Measurements from ENCODE around the gene FKBP14. TPM values are rescaled to one million over a fixed set of nuclear protein-coding genes. Genes with fewer than 3 reads are reported as not detected.

FKBP14 gene, protein sequence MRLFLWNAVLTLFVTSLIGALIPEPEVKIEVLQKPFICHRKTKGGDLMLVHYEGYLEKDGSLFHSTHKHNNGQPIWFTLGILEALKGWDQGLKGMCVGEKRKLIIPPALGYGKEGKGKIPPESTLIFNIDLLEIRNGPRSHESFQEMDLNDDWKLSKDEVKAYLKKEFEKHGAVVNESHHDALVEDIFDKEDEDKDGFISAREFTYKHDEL
- polyA plus RNA-seq (ENCODE audit: insufficient read length in 3 of 3), result 10 to 100 TPM; 21.6 to 23.6 (median 22.9) TPM
- long read RNA-seq, donor 1, full-length matches to known transcripts, result 3 of 3 reads
- long read RNA-seq, donor 1, partial matches to known transcripts, result 0 of 3 reads
- long read RNA-seq, donor 1, other reads (novel, unspliced or antisense), result 0 of 3 reads
- long read RNA-seq, donor 2, full-length matches to known transcripts, result 10 of 10 reads
- long read RNA-seq, donor 2, partial matches to known transcripts, result 0 of 10 reads
- long read RNA-seq, donor 2, other reads (novel, unspliced or antisense), result 0 of 10 reads
- long read RNA-seq, donor 3, full-length matches to known transcripts, result 6 of 6 reads
- long read RNA-seq, donor 3, partial matches to known transcripts, result 0 of 6 reads
- long read RNA-seq, donor 3, other reads (novel, unspliced or antisense), result 0 of 6 reads
- long read RNA-seq, donor 4, result 0 reads
- long read RNA-seq, donor 5, result 0 reads
- long read RNA-seq, donor 6, full-length matches to known transcripts, result 4 of 4 reads
- long read RNA-seq, donor 6, partial matches to known transcripts, result 0 of 4 reads
- long read RNA-seq, donor 6, other reads (novel, unspliced or antisense), result 0 of 4 reads
- long read RNA-seq, donor 7, full-length matches to known transcripts, result 5 of 5 reads
- long read RNA-seq, donor 7, partial matches to known transcripts, result 0 of 5 reads
- long read RNA-seq, donor 7, other reads (novel, unspliced or antisense), result 0 of 5 reads
- long read RNA-seq, donor 8, result 0 reads
- long read RNA-seq, donor 9, full-length matches to known transcripts, result 3 of 3 reads
- long read RNA-seq, donor 9, partial matches to known transcripts, result 0 of 3 reads
- long read RNA-seq, donor 9, other reads (novel, unspliced or antisense), result 0 of 3 reads
- long read RNA-seq, donor 10, full-length matches to known transcripts, result 4 of 4 reads
- long read RNA-seq, donor 10, partial matches to known transcripts, result 0 of 4 reads
- long read RNA-seq, donor 10, other reads (novel, unspliced or antisense), result 0 of 4 reads
- long read RNA-seq, donor 11, full-length matches to known transcripts, result 5 of 5 reads
- long read RNA-seq, donor 11, partial matches to known transcripts, result 0 of 5 reads
- long read RNA-seq, donor 11, other reads (novel, unspliced or antisense), result 0 of 5 reads
- long read RNA-seq, donor 12, full-length matches to known transcripts, result 4 of 4 reads
- long read RNA-seq, donor 12, partial matches to known transcripts, result 0 of 4 reads
- long read RNA-seq, donor 12, other reads (novel, unspliced or antisense), result 0 of 4 reads
- long read RNA-seq, donor 13, result 0 reads
- long read RNA-seq, donor 14, full-length matches to known transcripts, result 6 of 6 reads
- long read RNA-seq, donor 14, partial matches to known transcripts, result 0 of 6 reads
- long read RNA-seq, donor 14, other reads (novel, unspliced or antisense), result 0 of 6 reads
- long read RNA-seq, donor 15, full-length matches to known transcripts, result 2 of 2 reads
- long read RNA-seq, donor 15, partial matches to known transcripts, result 0 of 2 reads
- long read RNA-seq, donor 15, other reads (novel, unspliced or antisense), result 0 of 2 reads
- long read RNA-seq, donor 16, full-length matches to known transcripts, result 13 of 44 reads
- long read RNA-seq, donor 16, partial matches to known transcripts, result 31 of 44 reads
- long read RNA-seq, donor 16, other reads (novel, unspliced or antisense), result 0 of 44 reads

DNA sequence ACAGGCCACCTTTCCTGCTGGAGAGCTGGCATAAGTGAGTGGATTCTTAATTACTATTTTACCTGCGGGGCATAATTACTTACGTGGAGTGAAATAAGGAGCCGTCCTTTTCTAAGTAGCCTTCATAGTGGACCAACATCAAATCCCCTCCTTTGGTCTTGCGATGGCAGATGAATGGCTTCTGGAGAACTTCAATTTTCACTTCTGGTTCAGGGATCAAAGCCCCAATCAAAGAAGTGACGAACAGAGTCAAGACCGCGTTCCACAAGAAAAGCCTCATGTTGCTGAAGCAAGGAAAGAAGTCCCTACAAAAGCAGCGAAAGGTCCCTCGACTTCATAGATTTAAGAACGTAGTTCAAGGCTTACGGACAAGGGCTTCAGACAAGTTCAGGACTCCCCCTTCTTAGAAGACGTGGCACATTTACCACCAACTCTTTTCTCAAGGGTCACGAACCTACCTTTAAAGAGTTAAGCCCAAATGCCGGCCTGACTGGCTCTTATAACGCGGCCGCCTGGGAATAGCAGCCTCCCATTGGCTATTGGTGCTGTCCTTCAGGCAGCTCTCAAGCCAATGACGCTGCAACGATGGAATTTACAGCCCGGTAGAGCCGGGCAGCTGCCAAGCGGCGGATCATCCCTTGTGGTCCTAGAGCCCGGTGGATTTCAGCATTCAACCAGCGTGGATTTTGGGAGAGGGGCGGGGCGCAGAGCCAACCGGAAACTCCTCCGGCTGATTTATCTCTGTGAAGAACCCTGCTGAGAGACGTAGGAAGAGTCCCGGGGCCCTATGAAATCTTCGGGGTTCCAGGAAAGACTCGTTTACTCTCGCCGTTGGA, at the start of gene FKBP14:
FKBP14 (minus strand) TSS at position 474 of the 836 bp plus-strand sequence; CDS start at position 280, 194 bp downstream.
- DNase-seq (ENCODE audit: extremely low read depth in 1 of 11, low read depth in 9 of 11, low spot score in 4 of 11), result peak; percentile 96 to 100 (median 99)

GRCh38 chr7:30074422-30075030, 48.0 kb upstream of the FKBP14 start:
- DNase-seq (ENCODE audit: extremely low read depth in 1 of 11, low read depth in 9 of 11, low spot score in 4 of 11), result peak in 3 of 11 donors; percentile 4 to 19 (median 17)

- DNase-seq (ENCODE audit: extremely low read depth in 1 of 11, low read depth in 9 of 11, low spot score in 4 of 11), result no peak
Measured at GRCh38 chr7:30072735-30073134, 46.2 kb upstream of the FKBP14 start.

DNA sequence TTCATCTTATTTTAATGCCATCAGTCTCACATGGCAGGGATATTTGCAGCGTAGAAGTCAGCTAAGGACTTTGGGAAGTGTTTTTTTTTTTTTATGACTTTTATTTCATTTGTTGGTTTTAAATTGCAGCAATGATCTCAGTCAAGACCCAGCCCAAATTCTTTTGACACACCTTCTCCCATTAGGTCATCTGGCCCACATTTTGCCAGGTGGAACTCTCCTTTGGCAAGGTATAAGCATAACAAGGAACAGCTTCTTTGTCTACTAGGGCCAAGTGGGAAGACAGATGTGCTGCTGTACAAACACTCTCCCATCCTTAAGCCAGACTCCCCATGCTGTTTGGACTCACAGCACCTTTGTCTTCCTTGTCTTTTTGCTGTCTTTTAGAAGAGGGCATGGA, 43.5 kb upstream of the FKBP14 start:
- no peak for DNase-seq (ENCODE audit: extremely low read depth in 1 of 11, low read depth in 9 of 11, low spot score in 4 of 11)

DNA sequence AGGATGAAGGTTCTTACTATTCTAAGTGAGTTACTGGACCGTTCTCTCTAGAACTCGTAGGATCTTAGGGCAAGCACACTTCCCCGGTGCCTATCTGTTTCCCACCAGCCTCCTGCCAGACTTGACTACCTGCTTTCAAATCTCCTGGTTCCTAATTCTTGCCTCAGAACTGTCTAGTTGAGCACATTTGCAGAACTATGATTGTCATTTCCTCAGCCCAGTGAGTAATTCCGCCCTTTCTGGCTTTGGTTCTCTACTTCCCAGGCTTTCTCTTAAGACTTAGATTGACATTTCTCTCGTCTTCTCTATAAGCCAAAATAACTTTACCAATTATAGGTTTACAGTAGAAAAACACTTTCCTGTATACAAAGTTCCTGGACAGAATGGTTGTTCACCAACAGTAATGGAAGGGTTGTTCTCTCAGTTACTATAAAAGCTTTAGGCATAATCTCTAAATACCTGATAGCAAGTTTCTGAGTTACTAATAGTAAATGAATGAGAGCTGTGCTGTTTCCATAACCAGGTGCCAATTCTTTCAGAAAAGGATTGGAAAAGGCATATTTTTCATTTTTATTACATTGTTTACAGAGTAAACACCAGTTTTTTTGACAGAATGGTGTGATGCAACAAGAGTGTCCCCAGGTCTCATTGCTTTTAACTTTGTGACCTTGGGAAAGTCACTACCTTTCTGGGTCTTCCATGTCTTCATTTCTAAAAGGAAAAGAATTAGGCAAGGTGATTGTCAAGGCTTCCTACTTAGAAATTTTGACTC, 42.8 kb upstream of the FKBP14 start:
- no peak for DNase-seq (ENCODE audit: extremely low read depth in 1 of 11, low read depth in 9 of 11, low spot score in 4 of 11)

DNA sequence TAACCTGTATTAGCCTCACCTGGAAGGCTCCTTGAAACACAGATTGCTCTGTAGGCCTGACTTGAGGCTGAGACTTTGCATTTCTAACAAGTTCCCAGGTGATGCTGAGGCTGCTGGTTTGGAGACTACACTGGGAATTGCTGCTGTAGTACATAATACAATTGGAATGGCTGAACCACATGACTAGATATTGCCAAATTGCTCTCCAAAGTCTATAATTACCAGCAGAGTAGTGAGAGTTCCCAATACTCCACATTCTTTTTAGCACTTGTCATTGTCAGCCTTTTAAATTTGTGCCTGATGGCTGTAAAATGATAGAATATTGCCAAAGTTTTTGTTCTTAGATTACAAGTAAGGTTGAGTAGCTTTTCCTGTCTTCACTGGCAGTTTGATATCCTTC, 41.6 kb upstream of the FKBP14 start:
- no peak for DNase-seq (ENCODE audit: extremely low read depth in 1 of 11, low read depth in 9 of 11, low spot score in 4 of 11)

DNA sequence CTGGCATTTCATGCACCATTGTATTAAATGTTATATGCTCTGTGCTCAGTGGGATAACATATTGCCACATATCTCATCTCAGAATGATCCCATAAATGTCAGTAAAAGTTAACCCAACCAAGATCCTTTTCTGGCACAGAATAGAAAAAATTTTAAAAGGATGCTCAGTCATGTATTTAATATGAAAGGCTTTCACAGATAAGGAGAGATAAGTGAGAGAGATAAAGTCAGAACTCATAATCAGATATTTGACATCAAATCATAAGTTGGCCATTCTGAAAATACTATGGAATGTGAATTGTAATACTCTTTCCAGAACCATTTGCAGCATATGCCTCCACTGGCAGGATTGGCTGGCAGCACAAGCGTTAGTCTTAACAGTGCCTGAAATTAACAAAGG, 40.2 kb upstream of the FKBP14 start:
- DNase-seq (ENCODE audit: extremely low read depth in 1 of 11, low read depth in 9 of 11, low spot score in 4 of 11), result no peak

- DNase-seq (ENCODE audit: extremely low read depth in 1 of 11, low read depth in 9 of 11, low spot score in 4 of 11), result no peak
Measured at GRCh38 chr7:30065746-30066145, 39.2 kb upstream of the FKBP14 start.

- peak in 5 of 11 donors; percentile 12 to 46 (median 17) for DNase-seq (ENCODE audit: extremely low read depth in 1 of 11, low read depth in 9 of 11, low spot score in 4 of 11)
Measured at GRCh38 chr7:30062587-30062986, 36.1 kb upstream of the FKBP14 start.

DNA sequence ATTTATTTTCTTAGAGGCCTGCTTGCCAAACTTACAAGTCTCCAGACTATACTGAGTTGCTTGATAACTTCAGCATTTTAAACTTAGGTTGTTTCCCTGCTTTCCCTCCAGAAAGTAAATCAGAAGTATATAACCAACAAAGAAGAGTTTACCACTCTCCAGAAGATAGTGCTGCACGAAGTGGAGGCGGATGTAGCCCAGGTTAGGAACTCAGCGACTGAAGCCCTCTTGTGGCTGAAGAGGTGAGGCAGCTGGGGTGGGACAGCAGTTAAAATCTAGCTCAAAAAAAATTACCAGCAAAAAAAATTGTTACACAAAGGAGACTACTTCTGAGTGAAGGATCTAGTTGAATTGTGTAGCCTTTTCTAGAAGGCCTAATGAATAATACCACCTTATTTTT, 35.3 kb upstream of the FKBP14 start:
- DNase-seq (ENCODE audit: extremely low read depth in 1 of 11, low read depth in 9 of 11, low spot score in 4 of 11), result peak in 2 of 11 donors; percentile 5 to 12

- DNase-seq (ENCODE audit: extremely low read depth in 1 of 11, low read depth in 9 of 11, low spot score in 4 of 11), result no peak
Measured at GRCh38 chr7:30057741-30058140, 31.2 kb upstream of the FKBP14 start.

DNA sequence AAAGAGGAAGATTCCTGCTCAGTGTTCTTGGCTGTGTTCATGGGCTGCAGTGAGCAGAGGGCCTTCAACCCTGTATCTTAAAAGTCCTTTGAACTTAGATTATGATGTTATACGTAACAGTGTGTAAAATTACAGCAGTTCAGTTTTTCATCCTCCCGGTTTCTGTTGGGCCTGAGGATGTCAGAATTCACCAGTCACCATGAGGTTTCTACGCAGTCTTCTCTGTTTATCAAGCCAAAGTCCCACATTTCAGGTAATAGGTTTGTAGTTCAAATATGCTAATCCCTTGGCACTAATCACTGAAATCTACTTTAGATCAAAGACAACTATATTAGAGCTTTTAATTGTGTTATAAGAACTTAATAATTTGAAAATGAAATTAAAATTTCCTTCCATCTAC, 26.6 kb upstream of the FKBP14 start:
- no peak for DNase-seq (ENCODE audit: extremely low read depth in 1 of 11, low read depth in 9 of 11, low spot score in 4 of 11)

DNA sequence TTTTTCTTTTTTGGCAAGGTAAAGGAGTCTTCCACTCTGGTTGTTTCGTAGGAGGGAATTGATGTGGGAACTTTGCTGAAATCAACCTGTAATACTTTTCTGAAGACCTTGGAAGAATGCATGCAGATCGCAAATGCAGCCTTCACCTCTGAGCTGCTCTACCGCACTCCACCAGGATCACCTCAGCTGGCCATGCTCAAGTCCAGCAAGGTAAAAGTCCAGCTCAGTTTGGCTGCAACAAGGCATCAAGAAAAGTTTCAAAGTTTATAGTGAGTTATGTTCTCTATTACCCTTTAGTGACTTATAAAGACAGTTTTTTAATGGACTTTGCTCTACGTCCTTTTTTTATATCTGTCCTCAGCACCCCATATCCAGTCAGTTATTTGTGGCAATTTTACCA, 22.7 kb upstream of the FKBP14 start:
- DNase-seq (ENCODE audit: extremely low read depth in 1 of 11, low read depth in 9 of 11, low spot score in 4 of 11), result no peak

DNA sequence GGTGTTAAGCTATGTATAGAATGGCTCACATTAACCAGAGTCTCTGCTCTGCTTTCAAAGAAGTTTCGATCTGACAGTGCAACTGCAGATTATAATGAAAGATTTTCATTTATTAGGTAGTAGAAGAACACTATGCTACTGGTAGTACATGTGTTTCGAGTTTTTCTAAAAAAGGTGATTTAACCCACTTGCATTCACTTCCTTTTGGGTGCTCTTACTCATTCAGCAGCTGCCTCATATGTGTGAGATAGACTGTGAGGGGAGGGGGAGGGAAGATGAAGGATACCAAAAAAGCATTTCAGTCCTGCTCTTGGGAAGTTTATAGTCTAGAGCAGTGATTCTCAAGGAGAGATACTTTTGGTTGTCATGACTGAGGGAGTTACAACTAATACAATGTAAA, 22.1 kb upstream of the FKBP14 start:
- no peak for DNase-seq (ENCODE audit: extremely low read depth in 1 of 11, low read depth in 9 of 11, low spot score in 4 of 11)

GRCh38 chr7:30047124-30047523, 20.6 kb upstream of the FKBP14 start:
- DNase-seq (ENCODE audit: extremely low read depth in 1 of 11, low read depth in 9 of 11, low spot score in 4 of 11), result no peak

- DNase-seq (ENCODE audit: extremely low read depth in 1 of 11, low read depth in 9 of 11, low spot score in 4 of 11), result no peak
Measured at GRCh38 chr7:30046127-30046770, 19.7 kb upstream of the FKBP14 start.
